ENCODE measurements around the gene TERB1. TPM values are rescaled to one million over a fixed set of nuclear protein-coding genes. Genes with fewer than 3 reads are reported as not detected.

TERB1 gene, protein sequence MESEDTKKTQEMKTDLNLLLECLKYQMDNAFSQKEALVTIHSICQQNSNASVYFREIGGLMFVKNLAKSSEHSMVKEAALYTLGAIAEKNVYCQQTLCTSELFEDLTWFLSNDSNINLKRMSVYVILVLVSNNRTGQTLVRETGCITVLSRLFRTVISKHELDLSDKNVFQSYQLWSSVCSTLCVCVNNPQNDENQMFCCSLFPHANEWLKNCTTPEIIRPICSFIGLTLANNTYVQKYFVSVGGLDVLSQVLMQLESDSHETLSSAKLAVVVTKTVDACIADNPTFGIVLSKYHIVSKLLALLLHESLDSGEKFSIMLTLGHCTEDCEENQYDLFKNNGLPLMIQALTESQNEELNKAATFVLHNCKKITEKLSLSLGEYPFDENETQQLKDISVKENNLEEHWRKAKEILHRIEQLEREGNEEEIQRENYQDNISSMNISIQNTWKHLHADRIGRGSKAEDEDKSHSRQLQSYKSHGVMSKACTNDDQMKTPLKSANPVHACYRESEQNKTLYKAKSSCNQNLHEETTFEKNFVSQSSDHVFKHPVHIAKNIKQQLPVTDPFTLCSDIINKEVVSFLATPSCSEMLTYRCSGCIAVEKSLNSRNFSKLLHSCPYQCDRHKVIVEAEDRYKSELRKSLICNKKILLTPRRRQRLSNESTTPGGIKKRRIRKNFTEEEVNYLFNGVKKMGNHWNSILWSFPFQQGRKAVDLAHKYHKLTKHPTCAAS
- total RNA-seq = not detected

DNA sequence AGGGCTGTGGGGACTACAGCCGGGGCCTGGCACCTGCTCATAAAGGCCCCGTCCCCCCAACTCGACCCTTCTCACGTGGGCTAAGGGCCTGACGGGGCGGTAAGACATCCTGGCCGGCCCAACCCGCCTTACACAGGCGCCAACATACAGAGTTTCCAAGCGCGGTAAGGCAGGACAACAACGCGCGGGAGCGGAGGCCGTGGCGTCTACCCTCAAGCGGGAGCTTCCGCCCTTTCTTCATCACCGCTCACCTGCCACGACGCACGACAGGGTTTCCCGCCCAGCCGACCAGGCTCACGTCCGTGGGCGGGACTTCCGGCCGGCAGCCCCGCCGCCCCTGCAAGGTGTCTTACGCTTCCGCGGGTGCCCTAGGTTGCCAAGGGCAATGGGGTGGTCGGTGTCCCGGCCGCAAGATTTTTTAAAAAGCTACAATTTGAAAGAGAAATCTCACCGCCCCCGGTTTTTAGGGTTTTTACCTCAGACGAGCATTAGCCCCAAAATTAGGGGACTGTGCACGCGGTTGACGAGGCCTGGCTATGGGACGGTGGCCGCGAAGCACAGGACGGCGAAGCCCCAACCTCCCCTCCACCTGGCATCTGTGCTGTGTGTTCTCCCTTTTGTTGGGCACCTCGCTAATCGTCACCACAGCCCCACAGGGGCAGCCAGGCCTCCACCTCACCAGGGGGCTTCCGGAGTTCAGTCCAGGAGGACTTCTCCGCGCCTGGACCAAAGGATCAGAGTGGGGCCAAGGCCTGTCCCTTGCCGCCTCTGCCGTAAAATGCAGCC is at the start of gene TERB1:
Gene TERB1 (minus strand): TSS at position 265 of the 786 bp plus-strand sequence. CDS start 4,786 bp downstream, outside the sequence.
- Histone ChIP-seq H3K4me3 (ENCODE audit: low read length in 3 of 3) (no peak within 1 kb of the TSS), H3K4me1 (ENCODE audit: control insufficient read depth in 3 of 3, insufficient read depth in 3 of 3, low read length in 3 of 3) (no peaks in the 10 kb centered on the region), H3K27me3 (ENCODE audit: control insufficient read depth in 3 of 3, insufficient read depth in 3 of 3, low read length in 3 of 3) (no peaks in the 10 kb centered on the region), H3K36me3 (ENCODE audit: control insufficient read depth in 3 of 3, insufficient read depth in 3 of 3, low read length in 3 of 3) (peaks cover 14 to 39% (median 27%) of the 10 kb centered on the region in 3 donors), H3K9me3 (ENCODE audit: control insufficient read depth in 3 of 3, low read length in 3 of 3) (no peaks in the 10 kb centered on the region), H3K27ac (ENCODE audit: low read depth, low read length) (no peak within 1 kb of the TSS), H3K9ac (ENCODE audit: low read depth in 1 of 3, low read length in 3 of 3) (no peak within 1 kb of the TSS)

DNA sequence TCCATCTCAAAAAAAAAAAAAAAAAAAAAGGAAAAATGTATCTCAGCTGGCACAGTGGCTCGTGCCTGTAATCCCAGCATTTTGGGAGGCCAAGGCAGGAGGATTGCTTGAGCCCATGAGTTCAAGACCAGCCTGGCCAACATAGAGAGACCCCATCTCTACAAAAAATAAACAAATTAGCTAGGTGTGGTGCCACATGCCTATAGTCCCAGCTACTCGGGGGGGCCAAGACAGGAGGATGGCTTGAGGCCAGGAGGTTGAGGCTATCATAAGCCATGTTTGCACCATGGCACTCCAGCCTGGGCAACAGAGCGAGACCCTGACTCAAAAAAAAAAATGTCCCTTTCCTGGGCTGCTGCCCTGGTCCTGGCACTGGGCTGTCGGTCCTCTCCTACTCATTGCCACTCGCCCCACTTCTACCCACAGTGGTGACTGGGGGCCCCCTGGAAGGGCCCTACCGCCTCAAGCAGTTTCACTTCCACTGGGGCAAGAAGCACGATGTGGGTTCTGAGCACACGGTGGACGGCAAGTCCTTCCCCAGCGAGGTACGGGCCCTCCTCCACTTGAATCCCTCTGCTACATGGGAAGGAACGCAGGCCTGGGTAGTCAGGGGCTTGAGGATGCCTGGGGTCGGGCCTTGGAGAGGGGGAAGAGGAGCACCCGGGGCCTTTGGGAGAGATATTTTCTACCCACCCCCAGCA is 48.9 kb upstream of the TERB1 start:
- H3K4me3 ChIP-seq (ENCODE audit: low read length in 3 of 3) = no peak overlapping the region
- peaks cover 8 to 16% (median 15%) of the 10 kb centered on the region in 3 donors for H3K27me3 ChIP-seq (ENCODE audit: control insufficient read depth in 3 of 3, insufficient read depth in 3 of 3, low read length in 3 of 3)
- H3K27ac ChIP-seq (ENCODE audit: low read depth, low read length) = no peak overlapping the region
- no peak overlapping the region for H3K9ac ChIP-seq (ENCODE audit: low read depth in 1 of 3, low read length in 3 of 3)
- no peaks in the 10 kb centered on the region for H3K36me3 ChIP-seq (ENCODE audit: control insufficient read depth in 3 of 3, insufficient read depth in 3 of 3, low read length in 3 of 3)
- no peaks in the 10 kb centered on the region for H3K9me3 ChIP-seq (ENCODE audit: control insufficient read depth in 3 of 3, low read length in 3 of 3)
- peaks cover 3 to 9% (median 6%) of the 10 kb centered on the region in 3 donors for H3K4me1 ChIP-seq (ENCODE audit: control insufficient read depth in 3 of 3, insufficient read depth in 3 of 3, low read length in 3 of 3)

DNA sequence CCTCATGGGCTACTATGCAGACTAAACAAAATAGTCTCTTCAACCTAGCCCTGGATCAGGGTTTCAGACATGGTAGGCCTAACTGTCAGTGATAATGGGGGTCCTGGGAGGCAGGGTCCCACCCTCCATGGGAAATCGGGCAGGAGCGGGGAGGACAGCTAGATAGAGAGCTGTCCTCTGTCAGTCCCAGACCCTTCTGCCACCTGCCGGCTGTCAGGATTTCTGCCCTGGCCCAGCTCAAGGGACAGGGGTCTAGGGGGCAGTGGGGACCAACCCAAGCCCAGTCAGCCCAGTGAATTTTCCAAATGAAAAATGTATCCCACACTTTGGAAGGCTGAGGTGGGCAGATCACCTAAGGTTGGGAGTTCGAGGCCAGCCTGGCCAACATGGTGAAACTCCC is 48.2 kb upstream of the TERB1 start:
- Histone ChIP-seq H3K27ac (ENCODE audit: low read depth, low read length) (no peak overlapping the region), H3K4me1 (ENCODE audit: control insufficient read depth in 3 of 3, insufficient read depth in 3 of 3, low read length in 3 of 3) (peaks cover 7 to 15% (median 11%) of the 10 kb centered on the region in 3 donors), H3K4me3 (ENCODE audit: low read length in 3 of 3) (no peak overlapping the region), H3K36me3 (ENCODE audit: control insufficient read depth in 3 of 3, insufficient read depth in 3 of 3, low read length in 3 of 3) (no peaks in the 10 kb centered on the region), H3K27me3 (ENCODE audit: control insufficient read depth in 3 of 3, insufficient read depth in 3 of 3, low read length in 3 of 3) (peaks cover 13 to 22% (median 22%) of the 10 kb centered on the region in 3 donors), H3K9ac (ENCODE audit: low read depth in 1 of 3, low read length in 3 of 3) (no peak overlapping the region), H3K9me3 (ENCODE audit: control insufficient read depth in 3 of 3, low read length in 3 of 3) (no peaks in the 10 kb centered on the region)

DNA sequence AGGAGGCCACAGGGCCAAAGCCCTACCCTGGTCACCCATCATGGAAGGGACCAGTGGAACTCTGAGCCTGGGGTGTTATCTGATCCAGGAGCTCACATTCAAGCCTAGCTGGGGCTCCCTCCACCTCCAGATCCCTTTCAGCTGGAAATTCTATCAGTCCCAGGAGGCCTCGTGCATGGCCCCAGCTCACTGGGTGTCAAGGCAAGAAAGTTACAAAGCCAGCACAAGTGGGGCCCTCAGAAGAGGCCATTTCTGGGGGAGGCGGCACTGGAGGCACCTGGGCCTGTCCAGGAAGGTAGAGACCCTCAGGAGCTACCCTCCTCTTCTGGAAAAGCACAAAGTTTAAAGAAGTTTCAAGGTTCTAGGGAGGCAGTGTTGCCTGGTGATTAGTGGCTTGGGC is 47.6 kb upstream of the TERB1 start:
- H3K27ac ChIP-seq (ENCODE audit: low read depth, low read length) = no peak overlapping the region
- H3K9me3 ChIP-seq (ENCODE audit: control insufficient read depth in 3 of 3, low read length in 3 of 3) = no peaks in the 10 kb centered on the region
- H3K27me3 ChIP-seq (ENCODE audit: control insufficient read depth in 3 of 3, insufficient read depth in 3 of 3, low read length in 3 of 3) = peaks cover 18 to 26% (median 26%) of the 10 kb centered on the region in 3 donors
- no peak overlapping the region for H3K9ac ChIP-seq (ENCODE audit: low read depth in 1 of 3, low read length in 3 of 3)
- H3K4me1 ChIP-seq (ENCODE audit: control insufficient read depth in 3 of 3, insufficient read depth in 3 of 3, low read length in 3 of 3) = peaks cover 9 to 18% (median 14%) of the 10 kb centered on the region in 3 donors
- no peak overlapping the region for H3K4me3 ChIP-seq (ENCODE audit: low read length in 3 of 3)
- H3K36me3 ChIP-seq (ENCODE audit: control insufficient read depth in 3 of 3, insufficient read depth in 3 of 3, low read length in 3 of 3) = no peaks in the 10 kb centered on the region

DNA sequence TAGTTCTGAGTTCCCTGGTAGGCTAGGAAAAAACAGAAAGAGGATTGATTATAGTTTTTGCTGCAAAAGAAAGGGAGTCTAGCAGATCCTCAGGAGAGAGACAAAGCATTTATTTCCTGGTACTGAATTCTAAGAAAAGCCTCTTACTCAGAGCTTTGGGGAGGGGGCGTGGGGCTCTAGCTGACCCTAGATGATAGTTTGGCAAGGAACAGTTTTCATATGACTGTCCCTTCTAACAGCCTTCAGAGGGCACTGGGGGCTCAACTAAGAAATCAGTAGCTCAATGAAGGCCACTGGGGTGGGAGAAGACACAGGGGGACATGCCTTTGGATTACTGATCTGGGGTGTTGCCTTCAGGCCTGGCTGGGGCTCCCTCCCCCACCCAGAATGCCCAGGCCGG is 46.8 kb upstream of the TERB1 start:
- H3K4me1 ChIP-seq (ENCODE audit: control insufficient read depth in 3 of 3, insufficient read depth in 3 of 3, low read length in 3 of 3) = peaks cover 9 to 20% (median 14%) of the 10 kb centered on the region in 3 donors
- H3K4me3 ChIP-seq (ENCODE audit: low read length in 3 of 3) = no peak overlapping the region
- peaks cover 21 to 33% (median 31%) of the 10 kb centered on the region in 3 donors for H3K27me3 ChIP-seq (ENCODE audit: control insufficient read depth in 3 of 3, insufficient read depth in 3 of 3, low read length in 3 of 3)
- H3K9me3 ChIP-seq (ENCODE audit: control insufficient read depth in 3 of 3, low read length in 3 of 3) = no peaks in the 10 kb centered on the region
- H3K9ac ChIP-seq (ENCODE audit: low read depth in 1 of 3, low read length in 3 of 3) = no peak overlapping the region
- no peak overlapping the region for H3K27ac ChIP-seq (ENCODE audit: low read depth, low read length)
- H3K36me3 ChIP-seq (ENCODE audit: control insufficient read depth in 3 of 3, insufficient read depth in 3 of 3, low read length in 3 of 3) = no peaks in the 10 kb centered on the region

DNA sequence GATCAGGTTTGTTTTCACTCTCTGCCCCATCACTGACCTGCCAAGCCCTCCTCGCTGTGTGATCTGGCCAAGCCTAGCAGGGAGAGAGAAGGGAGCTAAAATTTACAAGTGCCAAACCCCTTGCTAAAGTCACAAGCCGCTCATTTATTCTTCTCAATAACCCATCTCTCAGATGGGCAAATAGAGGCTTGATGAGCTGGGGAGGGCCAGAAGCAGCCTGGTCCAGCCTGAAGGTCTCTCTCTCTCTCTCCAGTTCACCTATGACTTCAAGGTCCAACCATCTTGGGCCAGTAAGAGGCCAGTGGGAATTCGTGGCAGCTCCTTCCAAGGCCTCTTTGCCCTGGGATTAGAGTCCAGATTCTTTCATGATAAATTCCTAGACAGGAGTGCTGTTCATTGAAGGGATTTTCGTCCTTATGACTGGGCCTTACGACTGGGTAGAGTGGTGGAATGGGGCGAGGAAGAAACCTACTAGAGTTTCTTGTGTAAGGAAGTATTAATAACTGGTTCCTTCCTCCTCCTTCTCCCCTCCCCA is 46.2 kb upstream of the TERB1 start:
- Histone ChIP-seq H3K4me3 (ENCODE audit: low read length in 3 of 3) (no peak overlapping the region), H3K27me3 (ENCODE audit: control insufficient read depth in 3 of 3, insufficient read depth in 3 of 3, low read length in 3 of 3) (peaks cover 21 to 36% (median 31%) of the 10 kb centered on the region in 3 donors), H3K36me3 (ENCODE audit: control insufficient read depth in 3 of 3, insufficient read depth in 3 of 3, low read length in 3 of 3) (no peaks in the 10 kb centered on the region), H3K27ac (ENCODE audit: low read depth, low read length) (no peak overlapping the region), H3K9ac (ENCODE audit: low read depth in 1 of 3, low read length in 3 of 3) (no peak overlapping the region), H3K9me3 (ENCODE audit: control insufficient read depth in 3 of 3, low read length in 3 of 3) (no peaks in the 10 kb centered on the region), H3K4me1 (ENCODE audit: control insufficient read depth in 3 of 3, insufficient read depth in 3 of 3, low read length in 3 of 3) (peaks cover 9 to 20% (median 14%) of the 10 kb centered on the region in 3 donors)

DNA sequence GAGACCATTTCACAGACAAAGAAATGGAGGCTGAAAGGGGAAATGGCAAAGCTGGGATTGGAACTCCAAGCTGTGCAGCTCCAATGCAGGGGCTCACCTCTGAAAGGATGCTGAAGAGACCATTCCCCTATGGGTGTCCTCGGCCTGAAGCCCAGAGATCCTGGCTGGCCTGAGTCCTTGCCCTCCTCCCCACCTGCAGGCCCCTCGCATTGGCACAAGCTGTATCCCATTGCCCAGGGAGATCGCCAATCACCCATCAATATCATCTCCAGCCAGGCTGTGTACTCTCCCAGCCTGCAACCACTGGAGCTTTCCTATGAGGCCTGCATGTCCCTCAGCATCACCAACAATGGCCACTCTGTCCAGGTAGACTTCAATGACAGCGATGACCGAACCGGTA is 45.4 kb upstream of the TERB1 start:
- Histone ChIP-seq H3K27ac (ENCODE audit: low read depth, low read length) (no peak overlapping the region), H3K9me3 (ENCODE audit: control insufficient read depth in 3 of 3, low read length in 3 of 3) (no peaks in the 10 kb centered on the region), H3K36me3 (ENCODE audit: control insufficient read depth in 3 of 3, insufficient read depth in 3 of 3, low read length in 3 of 3) (no peaks in the 10 kb centered on the region), H3K27me3 (ENCODE audit: control insufficient read depth in 3 of 3, insufficient read depth in 3 of 3, low read length in 3 of 3) (peaks cover 21 to 36% (median 31%) of the 10 kb centered on the region in 3 donors), H3K4me3 (ENCODE audit: low read length in 3 of 3) (no peak overlapping the region), H3K9ac (ENCODE audit: low read depth in 1 of 3, low read length in 3 of 3) (no peak overlapping the region), H3K4me1 (ENCODE audit: control insufficient read depth in 3 of 3, insufficient read depth in 3 of 3, low read length in 3 of 3) (peaks cover 9 to 20% (median 14%) of the 10 kb centered on the region in 3 donors)

DNA sequence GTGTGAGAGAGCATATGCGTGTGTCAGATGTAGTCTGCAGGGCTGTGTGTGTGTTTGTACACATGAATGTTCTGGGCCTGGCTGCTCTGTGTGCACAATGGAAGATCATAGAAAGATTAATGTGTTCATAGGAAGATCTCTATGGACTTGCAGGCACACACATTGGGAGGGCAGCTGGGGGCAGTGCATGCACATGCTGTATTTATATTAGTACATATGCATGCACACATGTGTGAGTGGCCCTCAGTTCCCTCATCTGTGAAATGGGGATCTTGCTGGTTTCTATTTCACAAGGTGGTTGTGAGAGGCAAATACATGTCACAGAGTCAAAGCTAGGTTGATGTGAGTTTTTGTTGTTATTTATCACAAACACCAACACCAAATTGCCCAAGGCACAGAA is 44.9 kb upstream of the TERB1 start:
- Histone ChIP-seq H3K9ac (ENCODE audit: low read depth in 1 of 3, low read length in 3 of 3) (no peak overlapping the region), H3K4me3 (ENCODE audit: low read length in 3 of 3) (no peak overlapping the region), H3K36me3 (ENCODE audit: control insufficient read depth in 3 of 3, insufficient read depth in 3 of 3, low read length in 3 of 3) (no peaks in the 10 kb centered on the region), H3K9me3 (ENCODE audit: control insufficient read depth in 3 of 3, low read length in 3 of 3) (no peaks in the 10 kb centered on the region), H3K4me1 (ENCODE audit: control insufficient read depth in 3 of 3, insufficient read depth in 3 of 3, low read length in 3 of 3) (peaks cover 9 to 20% (median 14%) of the 10 kb centered on the region in 3 donors), H3K27me3 (ENCODE audit: control insufficient read depth in 3 of 3, insufficient read depth in 3 of 3, low read length in 3 of 3) (peaks cover 21 to 36% (median 31%) of the 10 kb centered on the region in 3 donors), H3K27ac (ENCODE audit: low read depth, low read length) (no peak overlapping the region)

DNA sequence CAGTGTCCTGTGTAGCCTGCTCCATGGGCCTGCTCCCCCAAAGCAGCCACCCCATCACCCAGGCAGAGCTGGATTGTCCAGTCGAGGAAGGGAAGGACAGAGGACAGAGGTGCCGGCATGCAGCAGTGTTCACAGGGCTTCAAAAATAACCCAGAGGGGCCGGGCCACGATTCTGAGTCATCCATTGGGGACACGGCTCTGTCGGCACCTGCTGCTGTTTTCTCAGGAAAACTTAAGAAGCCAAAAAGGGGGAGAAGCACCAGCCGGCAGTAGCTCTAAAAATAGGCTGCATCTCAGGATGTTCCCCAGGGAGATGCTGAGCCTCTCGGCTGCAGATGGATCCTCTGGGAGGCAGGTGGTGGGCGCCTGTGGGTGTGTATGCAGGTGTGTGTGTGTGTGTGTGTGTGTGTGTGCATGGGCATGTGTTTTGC is 44.4 kb upstream of the TERB1 start:
- Histone ChIP-seq H3K9ac (ENCODE audit: low read depth in 1 of 3, low read length in 3 of 3) (no peak overlapping the region), H3K27ac (ENCODE audit: low read depth, low read length) (no peak overlapping the region), H3K4me3 (ENCODE audit: low read length in 3 of 3) (no peak overlapping the region), H3K27me3 (ENCODE audit: control insufficient read depth in 3 of 3, insufficient read depth in 3 of 3, low read length in 3 of 3) (peaks cover 21 to 36% (median 31%) of the 10 kb centered on the region in 3 donors), H3K9me3 (ENCODE audit: control insufficient read depth in 3 of 3, low read length in 3 of 3) (no peaks in the 10 kb centered on the region), H3K36me3 (ENCODE audit: control insufficient read depth in 3 of 3, insufficient read depth in 3 of 3, low read length in 3 of 3) (no peaks in the 10 kb centered on the region), H3K4me1 (ENCODE audit: control insufficient read depth in 3 of 3, insufficient read depth in 3 of 3, low read length in 3 of 3) (peaks cover 9 to 20% (median 14%) of the 10 kb centered on the region in 3 donors)

Measured in skeletal muscle tissue (tissue), 4 donors.